ENCODE results near the gene GNAT2. TPM values are rescaled to one million over a fixed set of nuclear protein-coding genes. Genes with fewer than 3 reads are reported as not detected.

GNAT2 gene
- total RNA-seq, 4 donors from 2014 or later = not detected

DNA sequence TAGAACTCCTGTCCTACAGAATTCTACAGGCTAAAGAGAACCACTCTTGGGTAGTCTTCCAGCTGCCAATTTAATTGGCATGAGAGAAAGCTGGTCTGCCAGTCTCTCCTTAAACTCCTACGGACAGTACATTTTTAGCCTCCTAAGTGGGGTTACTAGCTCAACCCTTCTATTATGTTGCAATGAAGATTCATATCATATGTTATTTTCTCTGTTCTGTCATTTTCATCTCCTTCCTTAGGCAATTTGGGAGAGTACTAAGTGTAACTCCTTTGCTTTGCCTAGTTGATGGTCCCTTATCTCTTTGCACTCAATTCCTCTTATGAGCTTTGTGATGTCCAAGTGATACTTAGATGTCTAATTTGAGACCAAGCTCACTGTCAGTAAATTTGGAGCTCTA is 14.0 kb downstream of the GNAT2 start:
- Histone ChIP-seq H3K27me3 (no peaks in the 10 kb centered on the region), H3K36me3 (no peaks in the 10 kb centered on the region), H3K27ac (no peak overlapping the region), H3K4me1 (no peaks in the 10 kb centered on the region), H3K4me3 (no peak overlapping the region), H3K9me3 (no peaks in the 10 kb centered on the region)
- WGBS, 2 donors (ENCODE audit: low coverage in 1 of 2) = 100% methylated on average over 1 of the region's 1 CpG
- no peak for DNase-seq
- in situ Hi-C loops (cut with MboI; ENCODE audit: low pct_ligation_motif_present in 1 of 4, low pct_unique_long_range_greater_than_20kb in 1 of 4, low sequenced_read_pairs in 3 of 4) (no loop called here), intact Hi-C loops (cut with DNase I; ENCODE audit: low total_unique reads) (no loop called here)
- TF ChIP-seq, protein P1, sequence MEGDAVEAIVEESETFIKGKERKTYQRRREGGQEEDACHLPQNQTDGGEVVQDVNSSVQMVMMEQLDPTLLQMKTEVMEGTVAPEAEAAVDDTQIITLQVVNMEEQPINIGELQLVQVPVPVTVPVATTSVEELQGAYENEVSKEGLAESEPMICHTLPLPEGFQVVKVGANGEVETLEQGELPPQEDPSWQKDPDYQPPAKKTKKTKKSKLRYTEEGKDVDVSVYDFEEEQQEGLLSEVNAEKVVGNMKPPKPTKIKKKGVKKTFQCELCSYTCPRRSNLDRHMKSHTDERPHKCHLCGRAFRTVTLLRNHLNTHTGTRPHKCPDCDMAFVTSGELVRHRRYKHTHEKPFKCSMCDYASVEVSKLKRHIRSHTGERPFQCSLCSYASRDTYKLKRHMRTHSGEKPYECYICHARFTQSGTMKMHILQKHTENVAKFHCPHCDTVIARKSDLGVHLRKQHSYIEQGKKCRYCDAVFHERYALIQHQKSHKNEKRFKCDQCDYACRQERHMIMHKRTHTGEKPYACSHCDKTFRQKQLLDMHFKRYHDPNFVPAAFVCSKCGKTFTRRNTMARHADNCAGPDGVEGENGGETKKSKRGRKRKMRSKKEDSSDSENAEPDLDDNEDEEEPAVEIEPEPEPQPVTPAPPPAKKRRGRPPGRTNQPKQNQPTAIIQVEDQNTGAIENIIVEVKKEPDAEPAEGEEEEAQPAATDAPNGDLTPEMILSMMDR (IDR thresholded peaks at IDR 0.05) = no peak
- TF ChIP-seq POLR2AphosphoS5 (IDR thresholded peaks at IDR 0.05) (no peak), POLR2A (IDR thresholded peaks at IDR 0.05) (no peak), EP300 (IDR thresholded peaks at IDR 0.05; ENCODE audit: low read depth) (no peak)

DNA sequence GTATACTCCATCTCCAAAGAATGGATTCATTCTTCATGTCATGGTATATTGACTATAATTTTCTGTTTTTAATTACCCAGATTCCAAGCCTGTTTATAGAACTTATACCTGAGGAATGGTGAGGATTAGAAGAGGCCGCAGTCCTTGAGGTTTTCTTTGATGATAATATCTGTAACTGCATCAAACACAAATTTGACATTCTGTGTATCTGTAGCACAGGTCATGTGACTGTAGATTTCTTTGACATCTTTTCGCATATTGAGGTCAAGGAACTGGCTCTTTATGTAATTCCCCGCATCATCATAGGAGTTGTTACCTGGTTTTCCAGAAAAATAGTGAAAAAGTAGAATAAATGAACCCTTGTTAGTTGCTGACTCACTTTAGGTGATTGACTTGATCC is 16.2 kb downstream of the GNAT2 start:
- Histone ChIP-seq H3K27ac (no peak overlapping the region), H3K36me3 (peaks cover 0 to 4% (median 0%) of the 10 kb centered on the region in 4 donors), H3K4me1 (no peaks in the 10 kb centered on the region), H3K9me3 (no peaks in the 10 kb centered on the region), H3K27me3 (no peaks in the 10 kb centered on the region), H3K4me3 (no peak overlapping the region)
- WGBS, 2 donors (ENCODE audit: low coverage in 1 of 2) = 92 to 100% methylated on average over 2 to 3 of the region's 3 CpGs
- intact Hi-C loops (cut with DNase I; ENCODE audit: low total_unique reads) = no loop called here
- TF ChIP-seq EP300 (IDR thresholded peaks at IDR 0.05; ENCODE audit: low read depth) (no peak), POLR2AphosphoS5 (IDR thresholded peaks at IDR 0.05) (no peak), POLR2A (IDR thresholded peaks at IDR 0.05) (no peak)
- TF ChIP-seq, protein P1 (IDR thresholded peaks at IDR 0.05) = no peak
- in situ Hi-C loops (cut with MboI; ENCODE audit: low pct_ligation_motif_present in 1 of 4, low pct_unique_long_range_greater_than_20kb in 1 of 4, low sequenced_read_pairs in 3 of 4) = no loop called here
- DNase-seq = no peak

DNA sequence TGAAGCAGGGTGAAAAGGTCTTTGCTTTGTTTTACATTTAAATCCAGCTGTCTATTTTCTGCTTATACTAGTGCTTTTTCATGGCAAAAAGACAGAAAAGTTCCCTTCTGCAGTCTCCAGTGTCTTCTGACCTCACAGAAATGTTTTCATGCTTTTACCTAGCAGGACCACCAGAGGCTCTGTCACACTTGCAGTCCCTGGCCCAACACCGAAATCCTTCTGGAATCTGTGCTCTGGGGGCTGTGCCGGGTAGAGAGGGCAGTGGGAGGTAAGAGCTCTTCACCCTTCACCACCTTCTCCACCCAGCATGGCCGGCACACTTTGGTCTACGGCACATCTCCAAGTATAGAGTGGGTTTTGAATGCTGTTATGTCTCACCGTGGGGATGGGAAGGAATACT is 20.8 kb downstream of the GNAT2 start:
- Histone ChIP-seq H3K4me3 (no peak overlapping the region), H3K4me1 (no peaks in the 10 kb centered on the region), H3K27me3 (no peaks in the 10 kb centered on the region), H3K27ac (no peak overlapping the region), H3K9me3 (no peaks in the 10 kb centered on the region), H3K36me3 (peaks cover 0 to 25% (median 11%) of the 10 kb centered on the region in 4 donors)
- TF ChIP-seq POLR2A (IDR thresholded peaks at IDR 0.05) (no peak), POLR2AphosphoS5 (IDR thresholded peaks at IDR 0.05) (no peak), EP300 (IDR thresholded peaks at IDR 0.05; ENCODE audit: low read depth) (no peak)
- TF ChIP-seq, protein P1 (IDR thresholded peaks at IDR 0.05) = no peak
- intact Hi-C loops (cut with DNase I; ENCODE audit: low total_unique reads) (no loop called here), in situ Hi-C loops (cut with MboI; ENCODE audit: low pct_ligation_motif_present in 1 of 4, low pct_unique_long_range_greater_than_20kb in 1 of 4, low sequenced_read_pairs in 3 of 4) (no loop called here)
- DNase-seq = no peak
- 92 to 94% methylated on average over 4 to 5 of the region's 5 CpGs for WGBS, 2 donors (ENCODE audit: low coverage in 1 of 2)

DNA sequence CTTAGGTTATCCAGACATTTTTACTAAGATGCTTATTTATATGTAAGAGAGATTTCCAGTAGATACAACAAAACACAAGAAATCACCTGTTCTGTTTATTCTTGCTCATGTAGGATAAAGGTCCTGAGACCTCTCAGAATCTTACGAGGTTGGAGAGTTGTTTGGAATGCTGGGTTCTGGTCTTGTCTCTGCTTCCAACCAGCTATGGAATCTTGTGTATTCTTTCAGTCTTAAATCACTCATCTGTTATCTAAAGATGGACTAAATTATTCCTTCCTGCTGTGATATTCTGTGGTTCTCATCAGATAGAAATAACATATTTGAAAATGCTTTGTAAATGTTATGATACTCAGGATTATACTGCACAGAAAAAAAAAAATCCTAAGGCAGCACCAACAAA is 21.3 kb downstream of the GNAT2 start:
- no peak overlapping the region for H3K4me3 ChIP-seq
- no peaks in the 10 kb centered on the region for H3K27me3 ChIP-seq
- no peak overlapping the region for H3K27ac ChIP-seq
- peaks cover 0 to 30% (median 14%) of the 10 kb centered on the region in 4 donors for H3K36me3 ChIP-seq
- intact Hi-C loops (cut with DNase I; ENCODE audit: low total_unique reads) (no loop called here), in situ Hi-C loops (cut with MboI; ENCODE audit: low pct_ligation_motif_present in 1 of 4, low pct_unique_long_range_greater_than_20kb in 1 of 4, low sequenced_read_pairs in 3 of 4) (no loop called here)
- 78 to 97% methylated on average over 1 of the region's 1 CpG for WGBS, 2 donors (ENCODE audit: low coverage in 1 of 2)
- TF ChIP-seq POLR2A (IDR thresholded peaks at IDR 0.05) (no peak), POLR2AphosphoS5 (IDR thresholded peaks at IDR 0.05) (no peak), EP300 (IDR thresholded peaks at IDR 0.05; ENCODE audit: low read depth) (no peak)
- TF ChIP-seq, protein P1 (IDR thresholded peaks at IDR 0.05) = no peak
- no peaks in the 10 kb centered on the region for H3K4me1 ChIP-seq
- H3K9me3 ChIP-seq = no peaks in the 10 kb centered on the region
- DNase-seq = no peak
